HG03159 (cell line): ENCODE data around the gene PUM1.

ENCODE experiments used
- ATAC-seq: cut with Tn5 transposase; IDR thresholded peaks from one replicate; pipeline ENCODE4 v1.9.1; 2021; ENCODE audit warnings: mild to moderate bottlenecking, moderate library complexity; ENCODE audit not compliant: unreplicated experiment

Gene PUM1

GRCh38 chr1:31032266-31032665 lies 33.3 kb downstream of the PUM1 start:
- no peak for ATAC-seq

GRCh38 chr1:31031330-31032143 lies 34.0 kb downstream of the PUM1 start:
- ATAC-seq: no peak

- no peak for ATAC-seq
Observed at GRCh38 chr1:31029026-31029425, 36.5 kb downstream of the PUM1 start.

GRCh38 chr1:31027693-31028526 lies 37.6 kb downstream of the PUM1 start:
- no peak for ATAC-seq

- ATAC-seq: no peak
Observed at GRCh38 chr1:31022259-31022658, 43.3 kb downstream of the PUM1 start.

- ATAC-seq: no peak
Observed at GRCh38 chr1:31020007-31020790, 45.3 kb downstream of the PUM1 start.

- no peak for ATAC-seq
Observed at GRCh38 chr1:31019401-31019800, 46.1 kb downstream of the PUM1 start.

GRCh38 chr1:31016868-31017267 lies 48.6 kb downstream of the PUM1 start:
- no peak for ATAC-seq

- peak; percentile 75 for ATAC-seq
Observed at GRCh38 chr1:31013187-31013864, 52.2 kb downstream of the PUM1 start.

- ATAC-seq: no peak
Observed at GRCh38 chr1:31012210-31012924, 53.1 kb downstream of the PUM1 start.

- no peak for ATAC-seq
Observed at GRCh38 chr1:31011719-31012118, 53.8 kb downstream of the PUM1 start.

GRCh38 chr1:31010086-31010989 lies 55.2 kb downstream of the PUM1 start:
- ATAC-seq: no peak

GRCh38 chr1:31007462-31007991 lies 58.0 kb downstream of the PUM1 start:
- ATAC-seq: no peak

- no peak for ATAC-seq
Observed at GRCh38 chr1:31006747-31007146, 58.8 kb downstream of the PUM1 start.

- ATAC-seq: no peak
Observed at GRCh38 chr1:31005617-31006166, 59.8 kb downstream of the PUM1 start.

GRCh38 chr1:31005198-31005597 lies 60.3 kb downstream of the PUM1 start:
- no peak for ATAC-seq

GRCh38 chr1:31004231-31004621 lies 61.3 kb downstream of the PUM1 start:
- no peak for ATAC-seq

- no peak for ATAC-seq
Observed at GRCh38 chr1:31003613-31004230, 61.8 kb downstream of the PUM1 start.
